Epithelial cell of prostate (primary cell): ENCODE results near the gene E2F4.
A peak's percentile ranks its signal among the peaks of the same experiment; 100 is the strongest.

Experiments
- DNase-seq: peaks from one replicate; pipeline ENCODE4 v3.0.0-alpha.2; 2011; ENCODE audit warnings: low read depth, low spot score
- H3K27ac ChIP-seq: fragments of 450-650 bp; 2 replicates; pipeline ENCODE4 v1.5.1; 2017; ENCODE audit warnings: mild to moderate bottlenecking

Gene E2F4, protein sequence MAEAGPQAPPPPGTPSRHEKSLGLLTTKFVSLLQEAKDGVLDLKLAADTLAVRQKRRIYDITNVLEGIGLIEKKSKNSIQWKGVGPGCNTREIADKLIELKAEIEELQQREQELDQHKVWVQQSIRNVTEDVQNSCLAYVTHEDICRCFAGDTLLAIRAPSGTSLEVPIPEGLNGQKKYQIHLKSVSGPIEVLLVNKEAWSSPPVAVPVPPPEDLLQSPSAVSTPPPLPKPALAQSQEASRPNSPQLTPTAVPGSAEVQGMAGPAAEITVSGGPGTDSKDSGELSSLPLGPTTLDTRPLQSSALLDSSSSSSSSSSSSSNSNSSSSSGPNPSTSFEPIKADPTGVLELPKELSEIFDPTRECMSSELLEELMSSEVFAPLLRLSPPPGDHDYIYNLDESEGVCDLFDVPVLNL

DNA sequence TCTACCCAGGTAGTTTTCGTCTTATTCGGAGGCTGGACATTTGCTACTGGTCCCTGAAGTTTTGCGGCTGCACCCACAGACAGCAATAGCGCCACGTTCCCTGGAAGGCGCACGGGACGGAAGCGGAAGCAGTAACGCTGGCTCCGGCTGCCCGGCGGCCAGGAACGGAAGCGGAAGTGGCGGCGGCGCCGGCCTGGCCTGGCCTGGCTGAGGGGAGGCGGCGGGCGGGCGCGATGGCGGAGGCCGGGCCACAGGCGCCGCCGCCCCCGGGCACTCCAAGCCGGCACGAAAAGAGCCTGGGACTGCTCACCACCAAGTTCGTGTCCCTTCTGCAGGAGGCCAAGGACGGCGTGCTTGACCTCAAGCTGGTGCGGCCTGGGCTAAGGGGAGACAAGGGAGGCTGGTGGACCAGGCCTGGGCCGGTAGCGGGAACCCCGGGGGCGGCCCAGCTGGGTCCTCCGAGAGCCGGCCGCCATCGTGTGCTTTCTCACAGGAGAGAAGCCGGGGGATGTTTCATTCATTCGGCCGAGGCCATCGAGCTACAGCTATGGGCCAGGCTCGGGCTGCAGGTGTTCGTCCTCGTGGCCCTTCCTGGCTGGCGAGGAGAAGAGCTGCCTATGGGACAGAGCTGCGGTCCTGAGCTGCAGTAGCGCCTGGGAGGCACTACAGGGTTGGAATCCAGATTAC lies at the start of gene E2F4:
E2F4 (plus strand) TSS at position 161 of the 687 bp plus-strand sequence; CDS start at position 234, 73 bp downstream.
- peak within 1 kb of the TSS; percentile 56 for H3K27ac ChIP-seq
- peak; percentile 75 for DNase-seq

DNA sequence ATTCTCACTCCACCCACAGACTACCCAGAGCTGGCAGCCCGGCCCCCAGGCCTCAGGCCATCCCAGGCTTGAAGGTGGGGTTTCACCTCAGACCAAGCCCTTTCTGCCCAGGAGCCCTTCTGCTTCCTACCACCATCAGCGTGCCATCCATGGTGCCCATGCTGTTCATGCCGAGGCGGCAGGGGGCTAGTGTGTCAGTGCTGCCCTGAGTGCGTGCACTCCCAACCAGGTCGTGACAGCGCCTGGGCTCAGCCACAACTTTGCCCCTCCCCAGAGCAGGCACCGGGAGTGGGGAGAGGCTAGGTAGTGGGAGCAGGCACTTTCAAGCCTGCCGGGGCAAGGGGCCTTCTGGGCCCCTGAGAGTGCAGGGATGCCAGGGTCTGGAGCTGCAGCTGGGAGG lies 49.6 kb upstream of the E2F4 start:
- DNase-seq: no peak
- H3K27ac ChIP-seq: no peak overlapping the region

DNA sequence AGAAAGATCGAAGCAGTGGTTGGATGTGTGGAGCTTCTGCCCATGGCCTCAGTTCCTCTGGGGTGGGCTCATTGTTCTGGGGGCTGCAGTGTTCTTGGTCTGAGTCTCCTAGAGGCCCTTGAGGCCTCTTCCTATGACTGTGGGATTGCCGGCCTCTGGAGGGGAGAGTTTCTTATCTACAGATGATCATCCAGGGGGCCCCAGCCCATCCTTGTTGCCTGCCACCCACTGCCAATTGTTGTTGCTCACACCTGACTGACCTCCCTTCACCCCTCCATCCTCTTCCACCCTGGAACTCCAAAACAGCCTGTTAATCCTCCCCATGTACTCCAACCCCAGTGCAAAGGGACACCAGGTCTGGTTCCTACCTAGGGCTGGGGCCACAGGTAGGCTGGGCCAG lies 47.0 kb upstream of the E2F4 start:
- no peak for DNase-seq
- H3K27ac ChIP-seq: no peak overlapping the region

DNA sequence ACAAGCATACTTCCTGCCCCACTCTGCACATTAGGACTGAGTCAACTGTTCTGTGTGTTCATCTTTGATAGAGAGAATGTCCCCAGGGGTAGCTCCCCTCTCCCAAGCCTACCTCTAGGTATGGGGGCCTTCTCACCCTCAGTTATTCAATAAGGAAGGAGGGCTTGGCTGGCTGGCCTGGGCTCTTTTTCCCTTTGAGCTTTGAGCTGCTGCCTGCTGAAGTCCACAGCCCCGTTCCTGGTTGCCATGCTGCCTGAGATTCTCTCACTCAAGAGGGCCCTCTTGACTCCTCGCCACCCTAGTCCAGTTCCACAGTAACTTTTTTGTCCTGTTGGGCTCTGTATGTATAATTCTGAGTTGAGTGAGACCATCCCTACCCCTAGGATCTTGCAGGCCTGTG lies 46.2 kb upstream of the E2F4 start:
- DNase-seq: no peak
- H3K27ac ChIP-seq: no peak overlapping the region

DNA sequence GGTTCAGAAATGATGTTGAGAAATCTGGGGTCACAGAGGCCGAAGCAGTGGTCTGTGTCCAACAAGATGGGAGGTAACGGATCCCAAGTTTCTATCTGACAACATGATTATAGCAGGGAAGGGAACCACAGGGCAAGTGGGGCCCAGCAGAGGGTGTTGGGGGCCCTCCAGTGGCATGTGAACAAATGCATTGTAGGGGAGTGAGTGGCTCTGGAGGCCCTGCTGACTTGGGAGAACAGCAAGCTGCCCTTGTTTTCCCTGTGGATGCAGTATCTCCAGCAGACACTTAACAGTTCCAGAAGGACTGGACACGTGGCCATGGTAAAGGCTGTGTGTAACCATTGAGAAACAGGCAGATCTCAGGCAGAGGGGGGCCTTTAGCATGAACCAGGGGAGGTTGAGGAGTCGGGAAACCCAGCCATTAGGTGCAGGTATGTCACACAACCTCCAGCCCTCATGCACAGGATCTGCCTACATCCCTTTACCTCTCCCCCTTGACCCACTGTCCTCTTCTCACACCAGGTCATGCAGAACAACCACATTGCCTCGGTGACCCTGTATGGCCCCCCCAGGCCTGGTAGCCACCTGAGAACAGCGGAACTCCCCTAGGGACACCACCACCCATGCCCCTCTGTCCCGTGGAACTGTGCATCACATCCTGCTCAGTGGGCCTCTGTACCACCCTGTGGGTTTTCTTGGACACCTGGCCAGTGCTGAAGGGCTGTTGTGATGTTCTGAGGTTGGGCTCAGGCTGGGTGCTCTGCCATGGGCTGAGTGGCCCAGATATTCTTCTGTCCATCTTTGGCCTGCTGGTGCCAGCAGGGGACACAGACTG lies 45.2 kb upstream of the E2F4 start:
- H3K27ac ChIP-seq: peak overlapping the region; percentile 56
- no peak for DNase-seq

DNA sequence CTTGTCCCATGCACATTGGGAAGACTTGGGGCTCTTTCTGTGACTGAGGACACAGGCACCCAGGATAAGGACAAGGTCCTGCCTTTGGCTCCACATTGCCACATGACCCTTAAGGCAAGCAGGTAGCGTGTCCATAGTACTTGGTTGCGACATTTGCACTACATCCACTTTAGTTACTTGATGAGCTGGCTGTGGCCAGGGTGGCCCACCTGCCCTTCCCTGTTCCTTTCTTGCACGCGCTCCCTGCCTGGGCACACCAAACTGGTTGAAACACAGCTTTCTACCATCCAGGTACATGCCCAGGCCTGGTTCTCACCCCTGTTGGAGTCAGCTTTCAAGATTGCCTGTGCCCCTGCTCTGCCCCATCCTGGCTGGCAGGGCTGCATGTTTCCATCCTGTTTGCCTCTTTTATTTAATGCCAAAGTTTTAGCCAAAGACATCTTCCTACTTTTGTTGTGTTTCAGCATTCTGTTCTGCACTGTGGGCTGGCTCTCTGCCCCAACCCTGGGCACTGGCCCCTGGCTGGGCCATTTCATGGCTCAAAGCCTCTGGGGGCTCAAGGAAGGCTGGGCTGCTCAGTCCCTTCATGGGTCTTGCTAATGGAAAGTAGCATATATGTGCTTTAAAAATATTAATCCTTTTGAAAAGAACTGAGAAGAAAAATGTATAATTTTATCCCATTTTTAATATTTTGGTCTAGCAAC lies 44.4 kb upstream of the E2F4 start:
- DNase-seq: no peak
- H3K27ac ChIP-seq: peak overlapping the region; percentile 56

DNA sequence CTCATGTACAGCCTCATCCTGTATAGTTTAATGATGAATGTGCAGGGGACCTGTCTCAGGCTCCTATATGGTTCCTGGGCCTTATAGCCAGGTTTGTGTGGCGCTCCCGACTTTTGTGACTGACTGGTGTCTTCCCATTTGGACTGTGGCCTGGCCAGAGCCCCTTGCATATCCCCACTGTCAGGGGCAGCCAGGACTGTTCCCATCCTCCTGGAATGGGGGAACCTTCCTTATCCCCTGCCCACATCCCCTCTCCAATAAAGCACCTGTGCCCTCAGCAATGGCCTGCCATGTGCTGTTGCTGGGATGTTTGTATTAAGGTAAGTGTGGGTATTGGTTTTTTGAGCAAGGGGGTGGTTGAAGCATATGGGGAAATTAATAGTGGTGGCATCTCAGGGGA lies 43.7 kb upstream of the E2F4 start:
- DNase-seq: no peak
- H3K27ac ChIP-seq: peak overlapping the region; percentile 56

DNA sequence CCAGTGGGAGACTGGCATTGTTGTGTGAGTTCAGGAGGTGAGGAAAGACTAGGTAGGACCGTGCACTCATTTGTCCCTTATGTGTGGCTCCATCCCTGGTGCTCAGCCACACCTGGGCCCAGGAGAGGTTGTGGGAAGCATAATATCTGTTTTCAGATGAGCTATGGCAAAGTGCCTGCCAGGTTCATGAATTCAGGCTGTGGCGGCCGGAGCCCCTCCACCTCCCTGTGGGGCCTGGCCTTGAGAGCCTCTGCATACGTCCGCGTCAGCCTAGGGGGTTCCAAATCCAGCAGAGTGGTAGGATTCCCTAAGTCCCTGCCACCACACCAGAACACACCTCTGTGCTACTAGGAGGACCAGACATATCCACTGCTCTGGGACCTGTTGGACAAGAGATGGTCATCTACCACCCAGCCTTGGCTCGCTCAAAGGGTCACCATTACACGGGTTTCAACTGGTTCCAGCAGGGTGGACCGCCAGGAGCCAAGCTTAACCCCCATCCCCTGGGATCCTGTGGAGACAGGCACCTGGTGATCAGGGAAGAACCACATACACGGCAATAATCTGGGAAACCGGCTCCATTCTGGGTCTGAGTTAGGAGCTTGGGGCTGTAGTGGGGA lies 43.2 kb upstream of the E2F4 start:
- no peak overlapping the region for H3K27ac ChIP-seq
- no peak for DNase-seq

DNA sequence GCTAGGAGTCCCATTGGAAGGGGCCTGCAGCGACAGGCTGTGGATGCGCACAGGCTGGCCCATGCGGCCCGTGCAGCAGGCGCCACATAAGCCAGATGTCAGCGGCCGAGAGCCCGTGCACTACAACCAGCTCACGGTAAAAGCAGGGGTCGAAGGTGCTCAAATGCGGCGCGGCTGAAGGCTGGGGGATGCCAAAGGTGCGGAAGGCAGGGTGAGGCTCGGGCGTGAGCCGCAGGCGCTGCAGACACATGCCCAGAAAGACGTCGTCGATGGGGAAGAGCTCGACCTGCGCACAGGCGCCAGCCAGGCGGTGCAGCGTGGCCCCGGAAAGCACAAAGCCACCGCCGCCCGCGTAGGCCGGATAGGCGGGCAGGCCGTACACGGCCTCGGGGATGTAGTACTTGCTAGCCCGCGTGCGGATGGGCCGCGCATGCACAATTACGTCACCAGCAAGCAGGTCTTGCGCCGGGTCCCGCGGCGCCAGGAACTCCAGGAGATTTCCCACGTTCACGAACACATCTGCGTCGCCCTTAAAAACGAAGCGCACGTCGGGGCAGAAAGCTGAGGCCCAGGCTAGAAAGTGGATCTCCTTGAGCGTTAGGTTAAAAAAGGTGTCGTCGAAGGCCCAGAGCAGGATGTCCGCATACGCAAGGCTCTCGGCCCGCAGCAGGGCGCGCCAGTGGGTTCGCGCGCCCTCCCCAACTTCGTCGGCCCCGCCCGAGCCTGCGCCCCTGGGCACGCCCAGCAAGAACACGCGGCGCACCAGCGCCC lies 42.5 kb upstream of the E2F4 start:
- DNase-seq: no peak
- H3K27ac ChIP-seq: no peak overlapping the region

DNA sequence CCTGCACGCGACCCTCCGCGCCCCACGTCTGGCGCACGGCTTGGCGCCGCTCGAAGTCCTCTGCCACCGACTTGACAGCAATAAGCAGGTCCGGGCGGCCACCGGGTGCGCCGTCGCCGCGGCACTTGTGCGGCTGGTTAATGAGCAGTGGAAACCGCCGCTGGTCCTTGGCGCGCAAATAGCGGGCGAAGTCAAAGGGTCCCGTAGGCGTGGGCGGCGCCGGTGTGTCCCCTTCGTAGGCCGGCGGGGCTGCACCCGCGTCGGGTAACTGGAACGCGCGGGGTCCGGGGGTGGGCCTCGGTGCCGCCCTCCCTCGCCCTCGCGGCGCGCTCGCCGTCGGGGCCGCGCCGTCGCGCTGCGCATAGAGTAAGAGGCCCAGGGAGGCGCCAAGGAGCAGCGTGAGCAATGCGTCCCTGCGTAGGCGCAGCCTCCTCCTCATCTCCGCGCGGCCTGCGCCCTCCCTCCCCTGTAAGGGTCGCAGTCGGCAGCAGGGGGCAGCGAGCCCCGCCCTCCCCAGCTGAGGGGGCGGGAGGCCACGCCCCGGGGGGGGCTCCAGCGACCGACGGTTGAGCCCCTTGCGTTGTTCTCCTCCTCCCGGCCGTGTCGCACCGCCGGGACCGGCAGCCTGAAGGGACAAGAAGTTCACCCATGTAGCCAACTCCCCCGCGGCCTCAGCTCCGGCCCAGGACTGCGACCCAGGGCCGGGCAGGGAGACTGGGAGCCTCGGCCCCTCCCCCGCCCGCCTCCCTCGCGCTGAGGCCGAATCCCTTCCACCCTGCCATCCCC lies 41.7 kb upstream of the E2F4 start:
- DNase-seq: no peak
- H3K27ac ChIP-seq: peak overlapping the region; percentile 43

DNA sequence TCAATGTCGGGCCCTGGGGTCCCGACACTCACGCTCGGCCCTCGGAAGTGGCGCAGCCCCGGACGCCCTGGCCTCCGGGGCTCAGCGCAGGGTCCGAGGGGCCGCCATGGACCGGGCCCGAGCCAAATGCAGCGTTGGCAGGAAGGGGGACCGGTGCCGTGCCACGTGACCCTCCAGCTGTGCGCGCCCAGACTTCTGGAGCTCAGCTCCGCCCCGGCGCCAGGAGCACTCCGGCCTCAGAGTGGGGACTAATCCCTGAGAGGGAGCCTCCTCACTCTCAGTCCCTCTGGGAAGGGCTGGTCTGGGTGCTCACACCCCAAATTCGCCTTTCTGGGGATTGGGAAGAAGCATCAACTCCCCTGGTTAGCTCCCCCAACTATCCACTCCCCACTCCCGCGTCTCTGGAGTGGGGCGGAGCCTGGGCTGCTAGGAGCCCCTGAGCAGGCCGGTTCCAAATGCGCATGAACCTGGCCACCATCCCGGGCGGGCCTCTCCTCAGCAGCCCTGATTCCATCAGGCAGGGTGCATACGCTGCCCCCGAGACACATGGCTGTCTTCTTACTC lies 41.0 kb upstream of the E2F4 start, which contains the start of gene B3GNT9:
B3GNT9 (minus strand) TSS at position 166 of the 564 bp plus-strand sequence. CDS start 513 bp downstream, outside the sequence.
- no peak for DNase-seq
- peak within 1 kb of the TSS; percentile 43 for H3K27ac ChIP-seq

DNA sequence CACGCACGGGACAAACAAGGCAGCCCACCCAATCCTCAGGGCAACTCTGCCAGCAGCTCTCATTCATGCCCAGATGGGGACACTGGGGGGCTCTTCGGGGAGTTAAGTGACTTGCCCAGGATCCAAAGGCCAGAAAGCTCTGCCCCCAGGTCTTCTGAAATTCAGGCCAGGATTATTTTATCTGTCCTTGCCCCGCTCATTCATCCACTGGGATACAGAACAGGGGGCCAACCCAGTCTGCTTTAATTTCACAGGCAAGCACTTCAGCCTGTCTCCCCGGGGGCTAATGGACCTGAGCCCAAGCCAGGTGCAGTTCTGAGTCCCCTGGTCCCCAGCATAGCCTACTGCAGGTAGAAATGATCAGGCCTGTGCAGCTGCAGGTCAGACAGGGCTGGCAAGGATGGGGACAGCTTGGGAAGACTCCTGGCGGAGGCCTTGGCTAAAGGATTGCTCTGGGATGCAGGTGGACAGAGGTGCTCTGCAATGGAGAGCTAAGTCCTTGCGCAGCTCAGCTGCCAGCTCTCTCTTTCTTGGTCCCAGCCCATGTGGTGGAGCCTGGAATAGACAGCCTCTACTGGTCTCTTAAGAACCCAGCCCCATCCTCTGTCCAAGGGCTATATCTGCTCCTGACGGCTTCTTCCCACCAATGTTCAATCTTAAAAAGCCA lies 40.4 kb upstream of the E2F4 start:
- no peak overlapping the region for H3K27ac ChIP-seq
- no peak for DNase-seq

DNA sequence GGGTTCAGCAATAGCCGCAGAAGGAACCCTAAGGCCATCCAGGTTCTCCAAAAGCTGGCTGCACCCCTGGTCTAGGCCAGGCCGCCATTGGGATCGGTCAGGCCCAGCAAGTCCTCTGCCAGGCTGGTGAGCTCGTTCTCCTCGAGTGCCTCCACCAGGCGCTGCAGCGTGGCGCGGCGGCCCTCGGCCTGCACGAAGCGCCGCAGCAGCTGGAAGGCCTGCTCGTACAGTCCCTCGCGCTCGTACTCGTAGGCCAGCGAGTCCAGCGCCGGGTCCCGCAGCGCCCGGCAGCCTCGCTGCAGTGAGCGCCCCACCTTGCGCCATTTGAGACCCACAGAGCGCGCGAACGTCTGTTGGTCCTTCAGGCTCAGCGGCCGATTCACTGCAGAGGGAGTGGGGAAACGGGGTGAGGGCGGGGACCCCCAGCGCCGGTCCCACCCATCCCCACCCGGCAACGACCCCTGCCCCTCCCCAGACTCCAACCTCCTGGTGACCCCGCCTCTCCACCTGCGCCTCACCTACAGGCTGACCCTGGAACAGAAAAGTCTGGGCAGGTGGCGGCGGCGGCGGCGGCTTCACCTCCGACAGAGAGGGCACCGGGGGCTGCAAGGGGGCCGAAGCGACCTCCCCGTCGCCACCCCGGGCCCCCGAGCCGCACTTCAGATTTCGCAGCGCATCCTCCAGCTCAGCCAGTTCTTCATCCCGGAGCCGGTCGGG lies 37.2 kb upstream of the E2F4 start:
- no peak overlapping the region for H3K27ac ChIP-seq
- no peak for DNase-seq

DNA sequence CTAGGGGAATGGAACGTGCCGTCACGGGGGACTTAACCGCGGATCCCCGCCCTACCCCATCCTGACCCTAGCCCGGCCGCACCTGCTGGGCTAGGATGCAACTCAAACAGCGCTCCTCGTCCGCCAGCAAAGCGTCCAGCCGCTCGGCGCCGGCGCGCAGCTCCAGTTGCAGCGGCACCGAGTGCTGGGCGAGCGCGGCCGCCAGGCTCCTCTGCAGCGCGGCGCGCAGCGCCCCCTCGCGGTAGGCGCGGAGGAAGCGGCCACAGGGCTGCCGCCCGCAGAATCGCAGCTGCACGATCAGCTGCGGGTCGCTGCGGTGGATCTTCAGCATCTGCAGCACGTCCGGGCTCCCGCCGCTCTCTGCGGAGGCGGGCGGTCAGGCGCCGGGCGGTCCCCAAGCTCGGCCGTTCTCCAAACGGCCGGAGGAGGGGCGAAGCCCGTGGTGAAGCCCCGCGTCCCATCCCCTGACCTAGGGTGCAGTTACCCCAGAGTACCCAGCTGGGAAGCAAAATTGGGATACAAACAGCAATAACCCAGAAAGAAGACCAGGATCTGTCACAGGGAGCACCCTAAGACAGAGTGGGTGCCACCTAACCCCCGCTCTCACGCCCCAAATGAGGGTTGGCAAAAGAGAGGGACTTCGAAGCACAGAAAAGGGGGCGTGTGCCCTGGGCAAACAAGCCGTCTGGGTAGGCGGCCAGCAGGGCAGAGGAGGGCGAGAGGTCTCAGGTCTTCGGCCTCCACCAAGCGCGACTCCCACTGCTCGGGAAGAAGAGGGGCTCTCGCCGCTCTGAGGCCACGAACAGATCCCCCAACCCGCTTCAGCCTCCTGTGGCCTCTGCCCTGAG lies 36.4 kb upstream of the E2F4 start:
- no peak for DNase-seq
- no peak overlapping the region for H3K27ac ChIP-seq

DNA sequence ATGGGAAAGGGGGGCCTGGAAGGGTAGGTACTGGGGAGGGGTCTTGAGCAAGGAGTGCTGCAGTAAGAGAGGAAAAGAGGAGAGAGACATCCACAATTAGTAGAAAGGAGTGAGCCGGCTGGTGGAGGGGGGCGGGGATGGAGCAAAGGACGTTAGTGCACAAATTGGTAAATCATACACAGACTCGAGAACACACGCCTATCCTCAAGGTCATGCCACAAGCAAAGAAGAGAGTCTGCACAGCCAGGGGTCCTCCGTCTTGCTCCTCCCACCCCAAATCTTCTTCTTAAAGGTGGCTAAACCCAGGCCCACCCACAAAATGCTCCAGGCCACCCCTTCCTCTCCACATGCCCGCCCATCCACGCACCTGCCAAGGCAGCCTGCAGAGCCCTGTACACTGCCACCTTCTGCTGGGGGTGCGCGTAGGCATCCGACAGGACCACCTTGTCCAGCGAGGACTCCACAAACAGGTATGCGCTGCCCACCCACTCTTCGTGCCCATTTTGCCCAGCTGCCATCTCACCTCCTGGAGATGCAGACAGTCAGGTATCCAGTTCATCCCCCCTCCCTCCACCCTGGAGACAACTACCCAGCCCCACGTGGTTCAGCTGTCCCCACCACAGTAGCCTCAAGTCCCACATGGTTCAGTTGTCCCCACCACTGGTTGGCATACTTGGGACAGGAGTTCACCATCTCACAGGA lies 35.7 kb upstream of the E2F4 start:
- DNase-seq: no peak
- H3K27ac ChIP-seq: no peak overlapping the region
